ENCODE results near the gene BAIAP2.
"Not testable (repeated sequence)": the region's sequence is repeated elsewhere in the genome, so short reads cannot be mapped to it uniquely, and the experiment has no call there.

The BAIAP2 gene

DNA sequence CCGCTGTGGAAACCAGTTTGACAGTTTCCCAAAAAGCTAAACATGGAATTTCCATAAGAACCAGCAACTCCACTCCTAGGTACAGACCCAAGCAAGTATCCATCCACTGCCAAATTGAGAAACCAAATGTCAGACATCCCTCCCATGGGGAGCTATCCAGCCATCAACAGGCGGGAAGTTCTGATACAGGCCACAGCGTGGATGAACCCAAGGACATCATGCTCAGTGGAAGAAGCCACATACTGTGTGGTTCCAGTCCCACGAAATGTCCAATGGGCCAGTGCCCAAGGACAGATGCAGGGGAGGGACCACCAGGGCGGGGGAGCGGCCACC, 12.6 kb upstream of the BAIAP2 start:
- no peak for DNase-seq (ENCODE audit: low read depth)

GRCh38 chr17:81025065-81025740, 9.7 kb upstream of the BAIAP2 start:
- no peak for DNase-seq (ENCODE audit: low read depth)

GRCh38 chr17:81025741-81026129, 9.2 kb upstream of the BAIAP2 start:
- no peak for DNase-seq (ENCODE audit: low read depth)

DNA sequence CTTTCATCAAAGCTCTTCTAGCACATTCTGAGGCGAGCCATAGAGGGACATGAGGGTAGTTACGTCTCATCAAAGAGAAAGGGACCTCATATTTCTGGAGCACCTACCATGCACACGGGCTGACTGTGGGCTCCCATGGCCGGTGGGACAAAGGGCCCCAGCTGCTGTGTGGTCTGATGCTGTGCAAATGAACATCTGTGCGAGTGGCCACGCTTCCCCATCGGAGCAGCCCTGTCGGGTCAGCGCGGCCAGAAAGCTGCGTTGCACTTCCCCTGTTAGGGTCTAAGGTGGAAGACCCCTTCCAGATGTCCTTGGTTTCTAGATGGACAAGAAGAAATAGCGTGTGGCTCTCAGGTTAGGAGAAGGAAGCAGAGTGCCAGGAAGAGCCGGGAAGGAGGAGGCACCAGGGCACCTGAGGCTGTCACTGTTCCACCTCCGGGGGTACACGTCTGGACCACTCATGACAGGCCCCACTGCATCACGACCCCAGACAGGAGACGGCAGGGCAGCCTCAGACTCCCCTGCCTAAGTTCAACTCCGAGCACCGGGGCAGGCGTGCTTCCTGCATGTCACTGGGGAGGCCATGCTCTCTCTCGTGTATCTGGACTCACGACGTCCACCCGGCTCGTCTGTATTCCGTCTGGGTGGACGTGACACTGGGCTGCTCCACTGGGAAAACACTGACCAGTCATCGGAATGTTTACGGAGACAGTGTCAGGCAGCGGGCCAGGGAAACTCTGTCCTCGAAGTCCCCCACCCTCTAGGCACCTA, 8.5 kb upstream of the BAIAP2 start:
- no peak for DNase-seq (ENCODE audit: low read depth)

- DNase-seq (ENCODE audit: low read depth) = no peak
Observed at GRCh38 chr17:81027038-81027437, 7.9 kb upstream of the BAIAP2 start.

- no peak for DNase-seq (ENCODE audit: low read depth)
Observed at GRCh38 chr17:81027591-81028505, 7.1 kb upstream of the BAIAP2 start.

GRCh38 chr17:81028506-81028858, 6.5 kb upstream of the BAIAP2 start:
- DNase-seq (ENCODE audit: low read depth) = no peak

DNA sequence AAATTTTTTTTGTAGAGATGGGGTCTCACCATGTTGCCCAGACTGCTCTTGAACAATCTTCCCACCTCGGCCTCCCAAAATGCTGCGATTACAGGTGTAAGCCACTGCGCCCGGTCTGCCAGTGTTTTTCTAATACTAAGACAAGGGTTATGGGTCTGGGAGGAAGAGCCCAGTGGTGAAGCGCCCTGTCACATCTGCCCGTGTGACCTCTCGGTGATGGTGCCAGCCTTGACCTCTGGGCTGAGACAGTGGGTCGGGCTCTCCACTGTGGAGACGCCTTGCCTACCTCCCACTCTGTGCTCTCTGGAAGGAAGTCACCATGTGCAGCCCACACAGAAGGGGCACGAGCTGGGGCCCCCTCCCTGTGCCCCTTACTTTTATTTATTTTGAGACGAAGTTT, 5.1 kb upstream of the BAIAP2 start:
- DNase-seq (ENCODE audit: low read depth) = no peak

DNA sequence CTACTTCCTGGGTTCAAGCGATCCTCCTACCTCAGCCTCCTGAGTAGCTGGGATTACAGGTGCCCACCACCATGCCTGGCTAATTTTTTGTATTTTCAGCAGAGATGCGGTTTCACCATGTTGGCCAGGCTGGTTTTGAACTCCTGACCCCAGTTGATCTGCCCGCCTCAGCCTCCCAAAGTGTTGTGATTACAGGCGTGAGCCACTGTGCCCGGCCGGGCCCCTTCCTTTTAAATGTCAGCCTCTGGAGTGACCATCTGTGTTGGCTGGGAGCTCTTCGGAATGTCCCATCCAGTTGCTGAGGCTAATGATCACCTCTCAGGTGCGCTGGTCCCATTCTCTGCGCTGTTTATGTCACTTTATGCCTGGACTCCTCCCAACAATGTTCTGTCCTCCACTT, 4.6 kb upstream of the BAIAP2 start:
- DNase-seq (ENCODE audit: low read depth) = not testable (repeated sequence)

DNA sequence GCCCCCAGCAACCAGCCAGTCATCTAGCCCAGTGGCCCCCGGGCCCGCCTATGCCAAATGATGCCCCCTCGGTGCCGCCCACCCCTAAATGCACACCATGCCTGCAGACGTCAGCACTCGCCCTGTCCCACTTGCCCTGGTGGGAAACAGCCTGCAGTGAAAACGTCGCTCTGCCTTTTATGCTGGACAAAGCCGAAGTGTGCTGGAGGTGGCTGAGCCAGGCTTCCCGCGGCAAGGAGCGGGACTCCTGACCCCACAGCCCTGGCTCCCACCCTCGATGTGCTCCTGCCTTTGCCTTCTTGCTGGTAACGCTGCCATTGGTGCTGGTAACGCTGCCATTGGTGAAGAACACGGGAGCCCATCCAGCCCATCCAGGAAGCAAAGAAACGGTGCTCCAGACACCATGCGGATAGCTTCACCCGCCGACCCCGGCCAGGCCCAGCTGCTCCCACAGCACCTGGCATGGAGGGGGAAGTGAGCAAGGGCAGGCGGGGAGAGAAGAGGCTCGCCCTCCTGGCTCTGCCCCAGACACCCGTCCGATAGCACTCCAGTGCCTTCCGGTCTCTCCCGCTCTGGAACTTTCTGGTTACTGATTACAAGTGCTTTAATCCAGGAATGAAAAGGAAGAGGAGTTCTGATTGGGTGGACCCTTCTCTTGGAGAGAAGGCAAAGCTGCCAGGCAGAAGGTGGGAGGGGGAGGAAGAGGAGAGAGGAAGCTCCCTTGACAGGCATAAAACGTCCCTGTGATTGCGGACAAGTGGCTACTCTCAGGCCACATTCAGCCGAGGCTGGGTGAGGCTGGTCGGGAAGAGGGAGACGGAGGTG, 4.0 kb upstream of the BAIAP2 start:
- DNase-seq (ENCODE audit: low read depth) = no peak

GRCh38 chr17:81031566-81032550, 3.1 kb upstream of the BAIAP2 start:
- DNase-seq (ENCODE audit: low read depth) = no peak

DNA sequence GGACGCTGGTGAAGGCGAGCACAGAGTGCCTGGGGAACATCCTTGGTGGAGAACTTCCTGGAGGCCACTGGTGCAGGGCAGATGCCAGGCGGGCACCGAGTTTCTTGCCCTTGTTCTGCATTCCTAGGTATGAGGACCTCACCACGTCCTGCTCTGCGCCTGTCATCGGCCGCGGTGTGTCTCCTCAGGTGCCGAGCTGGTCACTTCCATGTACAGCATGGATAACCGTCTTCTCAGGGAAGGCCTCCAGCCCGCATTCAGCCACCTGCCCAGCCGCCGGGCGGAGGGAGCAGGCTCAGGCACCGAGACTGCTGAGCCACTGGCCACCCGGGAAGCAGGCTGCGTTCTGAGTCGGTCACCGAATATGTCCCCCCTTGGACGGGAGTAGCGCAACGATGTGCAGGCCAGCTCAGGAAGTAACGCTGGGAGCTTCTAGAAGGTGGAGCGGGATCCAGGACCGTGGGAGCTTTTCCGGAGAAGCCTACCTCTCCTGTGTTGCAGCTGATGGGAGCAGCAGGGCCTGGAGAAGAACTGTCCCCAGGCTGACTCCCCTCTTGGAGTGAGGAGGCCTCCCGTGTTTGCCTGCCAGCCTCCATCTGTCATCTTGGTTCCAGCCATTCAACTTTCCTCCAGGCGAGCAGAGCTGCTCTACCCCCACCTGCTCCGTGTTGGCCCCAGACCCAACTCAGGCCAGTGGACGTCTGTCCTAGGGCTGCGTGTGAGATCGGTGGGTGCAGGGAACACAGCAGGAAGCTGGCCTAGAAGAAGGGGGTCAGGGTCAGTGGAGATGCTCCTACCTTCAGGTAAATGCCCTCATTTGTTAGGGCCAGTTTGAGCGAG, 2.1 kb upstream of the BAIAP2 start:
- no peak for DNase-seq (ENCODE audit: low read depth)

GRCh38 chr17:81033535-81034167, 1.3 kb upstream of the BAIAP2 start:
- no peak for DNase-seq (ENCODE audit: low read depth)

GRCh38 chr17:81034168-81034777, 678 bp upstream of the BAIAP2 start:
- DNase-seq (ENCODE audit: low read depth) = no peak

DNA sequence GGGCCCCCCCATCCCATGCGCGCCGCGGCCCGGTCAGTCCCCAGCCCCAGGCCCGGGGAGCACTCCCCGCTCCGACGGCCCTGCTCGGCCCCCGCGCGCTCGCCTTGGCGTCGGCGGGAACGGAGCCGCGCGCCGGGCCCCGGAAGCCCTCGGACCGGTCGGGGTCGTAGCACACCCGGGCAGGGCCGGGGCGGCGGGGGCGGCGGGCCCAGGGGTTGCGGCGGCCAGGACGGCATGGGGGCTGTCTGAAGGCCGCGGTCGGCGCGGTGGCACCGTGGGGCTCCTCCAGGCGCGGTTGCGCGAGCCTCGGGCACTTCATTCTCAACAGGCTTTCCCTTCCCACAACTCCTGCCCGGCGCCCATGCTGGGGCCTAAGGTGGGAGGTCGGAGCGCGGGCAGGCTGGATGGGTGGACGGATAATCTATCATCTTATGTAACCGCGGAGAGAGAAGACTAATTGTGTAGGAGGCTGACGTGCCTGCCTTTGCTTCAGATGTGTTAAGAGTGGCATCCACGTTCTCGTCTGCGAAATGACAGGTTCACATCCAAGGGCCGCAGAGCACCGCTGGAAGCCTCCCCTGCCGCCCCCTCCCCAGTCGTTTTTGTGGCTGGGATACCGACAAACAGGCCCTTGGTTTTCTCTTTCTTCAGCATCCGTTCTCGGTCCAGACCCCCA, 708 bp downstream of the BAIAP2 start:
- no peak for DNase-seq (ENCODE audit: low read depth)

GRCh38 chr17:81036197-81036941, 1.4 kb downstream of the BAIAP2 start:
- DNase-seq (ENCODE audit: low read depth) = no peak

DNA sequence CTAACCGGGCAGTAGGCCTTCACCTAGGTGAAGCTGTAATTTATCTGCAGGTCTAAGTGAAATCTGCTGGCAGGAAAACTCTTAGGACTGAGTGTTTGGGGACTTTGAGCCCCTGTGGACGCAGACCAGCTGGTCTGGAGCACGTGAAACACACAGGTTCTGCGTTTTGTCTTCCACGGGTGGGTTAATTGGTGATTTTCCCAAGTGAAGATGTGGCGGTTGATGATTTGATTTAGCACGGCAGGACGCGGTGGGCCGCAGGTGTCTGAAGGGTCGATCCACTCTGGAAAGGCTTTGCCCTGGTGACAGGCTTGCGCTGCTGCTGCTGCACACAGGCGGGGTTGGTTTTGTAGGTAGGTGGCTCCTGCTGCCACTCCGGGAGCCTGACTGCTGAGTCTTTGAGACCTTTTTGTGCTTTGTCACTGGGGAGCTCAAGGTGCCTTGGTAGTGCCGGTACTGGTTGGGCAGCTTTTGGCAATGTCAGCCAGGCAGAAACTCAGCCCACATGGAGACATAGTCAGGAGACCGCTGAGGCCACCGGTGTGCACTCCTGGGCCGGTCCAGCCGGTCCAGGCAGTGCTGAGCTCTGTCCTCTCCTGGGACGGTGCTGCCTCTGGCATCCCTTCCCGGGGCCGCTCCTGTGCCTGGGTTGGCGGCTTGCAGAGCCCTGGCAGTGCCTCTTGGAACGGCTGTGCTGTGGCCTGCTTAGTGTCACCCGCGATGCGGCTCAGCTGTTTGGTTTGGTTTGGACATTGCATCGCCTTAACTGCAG, 2.3 kb downstream of the BAIAP2 start:
- DNase-seq (ENCODE audit: low read depth) = no peak
